ENCODE measurements around the gene SPCS3.
A peak's percentile ranks its signal among the peaks of the same experiment; 100 is the strongest.

SPCS3 gene

GRCh38 chr4:176319704-176320339 is at the start of gene SPCS3:
Gene SPCS3, plus strand, starts transcription at chr4:176319966. Its CDS starts 111 bp downstream, at chr4:176320077.
- DNase-seq, result peak; percentile 96
- peak within 1 kb of the TSS; percentile 93 for H3K4me3 Mint-ChIP-seq
- H3K27me3 Mint-ChIP-seq (ENCODE audit: low read depth, poor library complexity), result no peaks in the 10 kb centered on the region

GRCh38 chr4:176270669-176271068 is 49.1 kb upstream of the SPCS3 start:
- no peak for TF ChIP-seq CTCF (IDR thresholded peaks at IDR 0.05)
- Mint-ChIP-seq H3K4me1 (peaks cover 7% of the 10 kb centered on the region), H3K4me3 (no peak overlapping the region), H3K27ac (peak overlapping the region; percentile 77), H3K9me3 (no peaks in the 10 kb centered on the region), H3K27me3 (ENCODE audit: low read depth, poor library complexity) (no peaks in the 10 kb centered on the region), H3K36me3 (ENCODE audit: low read depth) (no peaks in the 10 kb centered on the region)
- peak; percentile 4 for DNase-seq

More at GRCh38 chr4:176319704-176320339, at the start of gene SPCS3:
- Mint-ChIP-seq H3K9me3 (no peaks in the 10 kb centered on the region), H3K4me1 (peaks cover 48% of the 10 kb centered on the region), H3K27ac (peak within 1 kb of the TSS; percentile 99), H3K36me3 (ENCODE audit: low read depth) (peaks cover 6% of the 10 kb centered on the region)
- no peak for TF ChIP-seq CTCF (IDR thresholded peaks at IDR 0.05)

DNA sequence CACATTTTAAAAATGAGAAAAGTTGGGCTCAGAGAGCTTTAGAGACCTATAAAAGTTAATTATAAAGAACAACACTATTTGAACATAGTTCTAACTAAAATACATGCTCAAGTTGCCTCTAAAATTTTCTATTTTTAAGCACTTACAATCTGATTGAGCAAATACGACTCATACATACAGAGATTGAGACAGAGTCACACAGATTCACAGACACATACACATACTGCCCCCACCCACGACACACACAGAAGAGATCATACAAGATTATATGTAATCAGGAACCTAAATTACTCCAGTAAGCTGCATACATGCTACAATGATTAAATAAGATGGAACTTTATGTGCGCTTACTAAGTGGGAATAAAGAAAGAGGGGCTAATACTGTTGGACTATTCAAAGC is 48.0 kb upstream of the SPCS3 start:
- no peak for DNase-seq
- no peak overlapping the region for H3K27ac Mint-ChIP-seq
- no peaks in the 10 kb centered on the region for H3K27me3 Mint-ChIP-seq (ENCODE audit: low read depth, poor library complexity)
- no peak overlapping the region for H3K4me3 Mint-ChIP-seq
- H3K4me1 Mint-ChIP-seq, result peaks cover 7% of the 10 kb centered on the region
- H3K9me3 Mint-ChIP-seq, result no peaks in the 10 kb centered on the region
- H3K36me3 Mint-ChIP-seq (ENCODE audit: low read depth), result no peaks in the 10 kb centered on the region
- TF ChIP-seq CTCF (IDR thresholded peaks at IDR 0.05), result no peak

DNA sequence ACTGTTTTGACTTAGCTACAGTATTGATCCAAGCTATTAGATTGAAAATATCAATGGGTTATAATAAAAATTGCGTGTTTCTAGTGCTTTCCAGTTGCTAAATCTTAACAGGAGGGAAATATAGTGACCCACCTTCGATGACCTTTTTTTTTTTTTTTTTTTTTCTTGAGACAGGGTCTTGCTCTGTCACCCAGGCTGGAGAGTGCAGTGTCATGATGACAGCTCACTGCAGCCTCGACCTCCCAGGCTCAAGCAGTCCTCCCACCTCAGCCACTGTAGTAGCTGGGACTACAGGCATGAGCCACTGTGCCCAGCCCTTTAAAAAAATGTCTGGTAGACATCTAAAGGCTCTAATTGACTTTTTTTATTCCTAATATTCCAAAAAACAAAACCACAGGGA is 47.0 kb upstream of the SPCS3 start:
- no peak for TF ChIP-seq CTCF (IDR thresholded peaks at IDR 0.05)
- Mint-ChIP-seq H3K4me3 (no peak overlapping the region), H3K27ac (no peak overlapping the region), H3K9me3 (no peaks in the 10 kb centered on the region), H3K4me1 (peaks cover 12% of the 10 kb centered on the region), H3K27me3 (ENCODE audit: low read depth, poor library complexity) (no peaks in the 10 kb centered on the region), H3K36me3 (ENCODE audit: low read depth) (no peaks in the 10 kb centered on the region)
- no peak for DNase-seq

DNA sequence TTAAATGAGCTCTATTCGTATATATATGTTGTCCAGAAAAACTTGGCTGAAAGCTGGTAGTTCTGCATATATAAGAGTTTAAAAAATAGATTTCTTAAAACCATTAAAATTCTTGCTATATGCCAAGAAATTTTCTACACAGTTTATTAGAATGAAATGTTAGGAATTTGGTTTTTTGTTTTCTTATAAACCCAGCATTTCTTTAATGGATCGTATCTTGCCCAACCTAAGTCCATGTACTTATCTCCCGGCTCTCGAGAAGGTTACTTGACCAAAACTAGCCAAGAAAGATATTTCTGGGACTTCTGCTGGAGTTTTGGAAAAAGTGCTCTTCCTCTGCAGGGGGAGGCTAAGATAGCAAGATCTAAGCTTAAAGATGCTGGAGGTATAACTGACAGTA is 46.0 kb upstream of the SPCS3 start:
- Mint-ChIP-seq H3K9me3 (no peaks in the 10 kb centered on the region), H3K4me3 (no peak overlapping the region), H3K27me3 (ENCODE audit: low read depth, poor library complexity) (no peaks in the 10 kb centered on the region), H3K27ac (no peak overlapping the region), H3K36me3 (ENCODE audit: low read depth) (no peaks in the 10 kb centered on the region), H3K4me1 (peaks cover 12% of the 10 kb centered on the region)
- DNase-seq, result no peak
- no peak for TF ChIP-seq CTCF (IDR thresholded peaks at IDR 0.05)

GRCh38 chr4:176274441-176274840 is 45.3 kb upstream of the SPCS3 start:
- H3K27ac Mint-ChIP-seq, result no peak overlapping the region
- no peaks in the 10 kb centered on the region for H3K36me3 Mint-ChIP-seq (ENCODE audit: low read depth)
- DNase-seq, result no peak
- H3K4me3 Mint-ChIP-seq, result no peak overlapping the region
- H3K4me1 Mint-ChIP-seq, result peaks cover 12% of the 10 kb centered on the region
- no peaks in the 10 kb centered on the region for H3K27me3 Mint-ChIP-seq (ENCODE audit: low read depth, poor library complexity)
- TF ChIP-seq CTCF (IDR thresholded peaks at IDR 0.05), result no peak
- no peaks in the 10 kb centered on the region for H3K9me3 Mint-ChIP-seq

All from nephron progenitor cell (in vitro differentiated cells).